Epithelial cell of umbilical artery (primary cell): Measurements from ENCODE around the gene AGL. TPM values are rescaled to one million over a fixed set of nuclear protein-coding genes. Genes with fewer than 3 reads are reported as not detected.

Source experiments
- total RNA-seq: library from RNA; depleted of rRNA; stranded (reverse); fragments of >200 nt; gene quantifications from 2 replicates; pipeline ENCODE4 v1.2.3, GENCODE V29; 2014

Gene AGL
- total RNA-seq = 12.3 and 17.5 TPM in 2 replicates

GRCh38 chr1:99849744-99850458 lies at the start of gene AGL:
TSS of gene AGL (plus strand) at chr1:99850361. CDS start at chr1:99851043, 682 bp downstream.

DNA sequence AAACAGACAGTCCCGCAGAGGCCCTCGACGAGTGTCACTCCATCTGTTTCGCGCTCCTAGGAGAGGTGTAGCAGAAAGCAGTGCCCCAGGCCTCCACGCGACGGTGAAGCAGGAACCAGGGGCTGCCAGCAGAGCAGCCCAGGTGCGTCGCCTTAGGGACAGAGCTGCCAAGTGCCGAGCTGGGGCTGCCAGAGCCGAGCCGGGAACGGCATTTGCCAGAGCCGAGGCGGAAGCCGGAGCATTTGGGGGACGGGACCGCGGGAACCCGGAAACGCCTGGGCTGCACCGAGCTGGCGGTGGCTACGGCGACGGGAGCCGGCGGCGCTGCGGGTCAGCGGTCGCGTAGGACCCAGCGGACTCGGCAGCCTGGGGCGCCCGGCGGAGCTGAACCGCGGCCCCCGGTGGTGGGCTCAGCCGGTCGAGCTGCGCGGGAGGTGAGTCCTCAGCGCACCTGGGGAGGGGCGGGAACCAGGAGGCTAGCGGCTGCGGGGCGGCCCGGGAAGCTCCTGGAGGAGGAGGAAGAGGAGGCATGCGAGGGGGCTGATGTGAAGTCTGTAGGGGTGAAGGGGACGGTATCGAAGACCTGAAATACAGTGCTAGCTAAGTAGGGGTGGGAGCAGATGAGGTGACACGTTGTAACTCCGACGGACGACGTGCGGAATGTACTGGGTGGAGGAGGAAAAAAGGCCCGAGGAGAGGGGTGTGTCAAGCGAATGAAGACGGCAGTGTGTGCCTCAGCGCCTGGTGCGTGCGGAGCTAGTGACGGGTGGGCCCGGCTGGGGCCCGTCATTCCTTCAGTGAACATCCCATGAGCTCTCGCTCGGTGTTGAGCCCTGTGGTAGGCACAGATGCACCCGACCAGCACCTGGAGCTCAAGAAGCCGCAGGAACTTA lies 119.8 kb downstream of the AGL start, which contains the start of gene SLC35A3:
Gene SLC35A3 (plus strand): TSS at position 268 of the 893 bp plus-strand sequence. CDS start 23,559 bp downstream, outside the sequence.

Other genes with a start within 250 kb of the AGL start
- 108 and 133 TPM in 2 replicates for gene PALMD, start 204.2 kb upstream of the AGL start, total RNA-seq
- gene FRRS1, start 83.7 kb upstream of the AGL start, total RNA-seq = 1.9 and 4.6 TPM in 2 replicates
- 22.7 and 42.2 TPM in 2 replicates for gene SLC35A3, start 119.6 kb downstream of the AGL start, total RNA-seq